ENCODE measurements around the gene P2RX2.

P2RX2 gene

GRCh38 chr12:132620113-132620898 lies 1.7 kb downstream of the P2RX2 start:
- TF ChIP-seq CTCF (IDR thresholded peaks at IDR 0.05) = no peak

- TF ChIP-seq CTCF (IDR thresholded peaks at IDR 0.05) = no peak
These were observed 2.5 kb downstream of the P2RX2 start for GRCh38 chr12:132620899-132621656.

- no peak for TF ChIP-seq CTCF (IDR thresholded peaks at IDR 0.05)
These were observed 3.3 kb downstream of the P2RX2 start for GRCh38 chr12:132621657-132622435.

- TF ChIP-seq CTCF (IDR thresholded peaks at IDR 0.05) = no peak
These were observed 4.0 kb downstream of the P2RX2 start for GRCh38 chr12:132622437-132623071.

- no peak for TF ChIP-seq CTCF (IDR thresholded peaks at IDR 0.05)
These were observed 4.7 kb downstream of the P2RX2 start for GRCh38 chr12:132623072-132623869.

GRCh38 chr12:132624186-132624855 lies 5.7 kb downstream of the P2RX2 start:
- no peak for TF ChIP-seq CTCF (IDR thresholded peaks at IDR 0.05)
